H1 (cell line): Measurements from ENCODE around the gene ZSWIM6. TPM values are rescaled to one million over a fixed set of nuclear protein-coding genes. Genes with fewer than 3 reads are reported as not detected.

Experiments
- CTCF ChIA-PET: fragments of 300-600 bp; sonication (Branson Sonifier 250); formaldehyde crosslinking; loops from one replicate; lab custom pipeline; 2021; ENCODE audit not compliant: partially characterized antibody; lab: Charles Lee
- POLR2A ChIA-PET: fragments of 300-600 bp; sonication (Branson Sonifier 250); formaldehyde crosslinking; loops from one replicate; lab custom pipeline; 2021; ENCODE audit warnings: inconsistent platforms; ENCODE audit not compliant: partially characterized antibody; lab: Charles Lee
- DNase-seq, 2 experiments: peaks; one replicate each; pipeline versions ENCODE4 v3.0.0 to v3.0.0-alpha.2; 2010 to 2022; ENCODE audit warnings: low spot score in 2 of 2, low read depth in 1 of 2, mixed read lengths in 1 of 2
- FAIRE-seq: peaks from 2 replicates; lab custom pipeline; 2011; peaks lifted over from hg19 to GRCh38; lab: Jason Lieb, UNC
- H2AFZ ChIP-seq: 2 replicates; pipeline ENCODE4 v1.8.1; 2012; ENCODE audit warnings: low read length, inconsistent platforms
- H2AK5ac ChIP-seq: 2 replicates; pipeline ENCODE4 v1.6.1; 2013; ENCODE audit warnings: low read depth, low read length
- H2BK120ac ChIP-seq: replicated peaks from 2 replicates; pipeline ENCODE3; 2013; ENCODE audit warnings: low read depth, low read length, inconsistent platforms
- H2BK12ac ChIP-seq: 2 replicates; pipeline ENCODE4 v1.6.1; 2013; ENCODE audit warnings: low read depth, low read length
- H2BK15ac ChIP-seq: 2 replicates; pipeline ENCODE4 v1.6.1; 2013; ENCODE audit warnings: low read length
- H2BK20ac ChIP-seq: 2 replicates; pipeline ENCODE4 v1.6.1; 2013; ENCODE audit warnings: low read length
- H2BK5ac ChIP-seq: 2 replicates; pipeline ENCODE4 v1.6.1; 2013; ENCODE audit warnings: low read depth, low read length
- H3K14ac ChIP-seq: 2 replicates; pipeline ENCODE4 v1.6.1; 2013; ENCODE audit warnings: inconsistent platforms; ENCODE audit not compliant: insufficient read length
- H3K18ac ChIP-seq: 2 replicates; pipeline ENCODE4 v1.6.1; 2013; ENCODE audit warnings: low read length; ENCODE audit errors: extremely low read depth
- H3K23ac ChIP-seq: 2 replicates; pipeline ENCODE4 v1.6.1; 2013; ENCODE audit warnings: inconsistent platforms; ENCODE audit not compliant: insufficient read length
- H3K23me2 ChIP-seq: 2 replicates; pipeline ENCODE4 v1.6.1; 2013; ENCODE audit warnings: low read depth, low read length
- H3K27ac ChIP-seq: 2 replicates; pipeline ENCODE4 v1.6.1; 2011; ENCODE audit warnings: low read depth, low read length, inconsistent platforms
- H3K27me3 ChIP-seq, 4 experiments: replicated peaks in 1 of 4; 1 replicate in 1 of 4; 2 replicates in 3 of 4; pipeline versions ENCODE4 v1.6.1 to v1.8.1; 2011 to 2013; ENCODE audit warnings: low read length in 3 of 4, mild to moderate bottlenecking in 3 of 4, inconsistent platforms in 2 of 4, mixed read lengths in 2 of 4, moderate library complexity in 1 of 4; ENCODE audit not compliant: control insufficient read depth in 3 of 4, insufficient read depth in 3 of 4; ENCODE audit errors: extremely low read depth in 1 of 4
- H3K36me3 ChIP-seq, 4 experiments: 2 replicates each; pipeline versions ENCODE4 v1.6.1 to v1.8.1; 2011 to 2013; ENCODE audit warnings: mild to moderate bottlenecking in 4 of 4, low read length in 3 of 4, moderate library complexity in 2 of 4, control low read depth in 1 of 4, inconsistent platforms in 1 of 4; ENCODE audit not compliant: insufficient read depth in 4 of 4, control insufficient read depth in 2 of 4
- H3K4ac ChIP-seq: replicated peaks from 2 replicates; pipeline ENCODE3; 2013; ENCODE audit warnings: low read length, low read depth, mixed read lengths, inconsistent platforms; ENCODE audit not compliant: insufficient read length
- H3K4me1 ChIP-seq, 4 experiments: replicated peaks in 1 of 4; 1 replicate in 1 of 4; 2 replicates in 3 of 4; pipeline versions ENCODE4 v1.6.1 to v1.8.1; 2011 to 2013; ENCODE audit warnings: low read length in 3 of 4, inconsistent platforms in 2 of 4, mixed read lengths in 1 of 4; ENCODE audit not compliant: insufficient read depth in 4 of 4, control insufficient read depth in 3 of 4
- H3K4me2 ChIP-seq, 2 experiments: 2 replicates each; pipeline versions ENCODE4 v1.6.1 to v1.8.1; 2011 to 2013; ENCODE audit warnings: low read depth in 2 of 2, low read length in 2 of 2, control low read depth in 1 of 2, inconsistent platforms in 1 of 2, mild to moderate bottlenecking in 1 of 2; ENCODE audit not compliant: insufficient read depth in 1 of 2
- H3K4me3 ChIP-seq, 4 experiments: fragments of 200-600, 300-600 bp in 1 of 4; sonication (generic), shearing (Covaris generic), sonication (Bioruptor Twin) in 1 of 4; 2 replicates each; pipeline versions ENCODE4 v1.5.1 to v1.8.1; 2011 to 2016; ENCODE audit warnings: low read length in 4 of 4, low read depth in 3 of 4, control low read depth in 2 of 4, inconsistent platforms in 2 of 4, mild to moderate bottlenecking in 2 of 4, mixed read lengths in 1 of 4, moderate library complexity in 1 of 4; ENCODE audit not compliant: insufficient read depth in 2 of 4; ENCODE audit errors: extremely low read depth in 1 of 4
- H3K56ac ChIP-seq: replicated peaks from 2 replicates; pipeline ENCODE3; 2013; ENCODE audit warnings: low read depth, mild to moderate bottlenecking, mixed read lengths, low read length, inconsistent platforms; ENCODE audit not compliant: insufficient read length
- H3K79me1 ChIP-seq: 2 replicates; pipeline ENCODE4 v1.6.1; 2013; ENCODE audit warnings: low read depth, low read length, control low read depth
- H3K79me2 ChIP-seq, 2 experiments: 2 replicates each; pipeline versions ENCODE4 v1.6.1 to v1.8.1; 2012 to 2013; ENCODE audit warnings: low read length in 2 of 2, mild to moderate bottlenecking in 2 of 2, inconsistent platforms in 1 of 2; ENCODE audit not compliant: insufficient read depth in 2 of 2, control insufficient read depth in 1 of 2
- H3K9ac ChIP-seq, 4 experiments: replicated peaks in 1 of 4; 1 replicate in 1 of 4; 2 replicates in 3 of 4; pipeline versions ENCODE4 v1.6.1 to v1.8.1; 2011 to 2013; ENCODE audit warnings: low read depth in 3 of 4, low read length in 3 of 4, control low read depth in 2 of 4, mild to moderate bottlenecking in 2 of 4, moderate library complexity in 2 of 4, inconsistent platforms in 1 of 4; ENCODE audit errors: extremely low read depth in 1 of 4
- H3K9me3 ChIP-seq, 2 experiments: 2 replicates each; pipeline versions ENCODE4 v1.6.1 to v1.8.1; 2012 to 2013; ENCODE audit warnings: mild to moderate bottlenecking in 2 of 2, moderate library complexity in 2 of 2, control low read depth in 1 of 2, inconsistent platforms in 1 of 2, low read depth in 1 of 2, low read length in 1 of 2, mixed read lengths in 1 of 2; ENCODE audit not compliant: insufficient read depth in 2 of 2
- H4K20me1 ChIP-seq, 2 experiments: replicated peaks in 1 of 2; 2 replicates each; pipeline versions ENCODE3 to v1.8.1; 2011 to 2013; ENCODE audit warnings: inconsistent platforms in 2 of 2, low read length in 2 of 2, mild to moderate bottlenecking in 1 of 2; ENCODE audit not compliant: insufficient read depth in 2 of 2, control insufficient read depth in 1 of 2
- H4K5ac ChIP-seq: 2 replicates; pipeline ENCODE4 v1.6.1; 2013; ENCODE audit warnings: low read length, low read depth, mixed read lengths, inconsistent platforms; ENCODE audit not compliant: insufficient read length
- H4K8ac ChIP-seq: 2 replicates; pipeline ENCODE4 v1.8.0; 2013; ENCODE audit warnings: mild to moderate bottlenecking, moderate library complexity, low read length, inconsistent platforms; ENCODE audit not compliant: insufficient read depth; ENCODE audit errors: extremely low read depth
- H4K91ac ChIP-seq: replicated peaks from 2 replicates; pipeline ENCODE3; 2013; ENCODE audit warnings: low read length, mixed read lengths, inconsistent platforms; ENCODE audit not compliant: insufficient read length
- BRCA1 ChIP-seq: IDR thresholded peaks from 2 replicates; pipeline ENCODE4 v1.6.1; 2012; ENCODE audit warnings: low read depth, low read length, improper control_type of control experiment
- CHD1 ChIP-seq: IDR thresholded peaks from 2 replicates; pipeline ENCODE4 v1.6.1; 2012; ENCODE audit warnings: low read depth, low read length, improper control_type of control experiment
- CTCF ChIP-seq, 3 experiments: IDR thresholded peaks; 1 replicate in 2 of 3; 2 replicates in 1 of 3; pipeline versions ENCODE4 v1.5.1 to v1.6.1; 2011; ENCODE audit warnings: low read length in 3 of 3, mild to moderate bottlenecking in 3 of 3, inconsistent platforms in 2 of 3, low read depth in 1 of 3, moderate library complexity in 1 of 3; ENCODE audit not compliant: insufficient read depth in 1 of 3; ENCODE audit errors: control extremely low read depth in 1 of 3
- GTF2F1 ChIP-seq: IDR thresholded peaks from 2 replicates; pipeline ENCODE4 v1.6.1; 2012; ENCODE audit warnings: low read depth, low read length, improper control_type of control experiment, borderline replicate concordance
- JUN ChIP-seq: IDR thresholded peaks from 2 replicates; pipeline ENCODE4 v1.6.1; 2011; ENCODE audit warnings: low read depth, mild to moderate bottlenecking, improper control_type of control experiment, low read length
- KDM1A ChIP-seq: fragments of 200-600, 300-600 bp; sonication (generic); IDR thresholded peaks from 2 replicates; pipeline ENCODE4 v1.7.1; 2016; ENCODE audit warnings: mild to moderate bottlenecking, low read length, borderline replicate concordance
- KDM5A ChIP-seq: fragments of 200-600 bp; IDR thresholded peaks from 2 replicates; pipeline ENCODE4 v1.7.1; 2012; ENCODE audit warnings: mild to moderate bottlenecking, low read length, inconsistent platforms, mixed read lengths
- PHF8 ChIP-seq: fragments of 200-600 bp; sonication (generic); conservative IDR thresholded peaks from 2 replicates; pipeline ENCODE4 v1.7.1; 2012; ENCODE audit warnings: low read depth, mild to moderate bottlenecking, inconsistent platforms, low read length, moderate library complexity
- POLR2A ChIP-seq, 2 experiments: IDR thresholded peaks; 1 replicate in 1 of 2; 2 replicates in 1 of 2; pipeline ENCODE4 v1.6.1; 2011; ENCODE audit warnings: low read depth in 2 of 2, low read length in 2 of 2, mild to moderate bottlenecking in 2 of 2; ENCODE audit errors: control extremely low read depth in 1 of 2
- RNF2 ChIP-seq: fragments of 200-900, 300-1000 bp; sonication (generic); IDR thresholded peaks from 2 replicates; pipeline ENCODE4 v1.7.1; 2016; ENCODE audit warnings: borderline replicate concordance, low read depth, mild to moderate bottlenecking, antibody characterized with exemption, low read length; ENCODE audit not compliant: poor library complexity, severe bottlenecking; ENCODE audit errors: missing control alignments
- TEAD4 ChIP-seq: IDR thresholded peaks from 2 replicates; pipeline ENCODE4 v1.6.1; 2012; ENCODE audit warnings: low read depth, low read length, inconsistent platforms, mixed read lengths
- WGBS, 2 experiments: shearing (Covaris generic) in 1 of 2; methylation state at CpG; one replicate each; pipeline versions ENCODE4 v1.1.6 to v1.1.7; 2013 to 2015; ENCODE audit warnings: low lambda C conversion rate in 2 of 2, mixed read lengths in 2 of 2, inconsistent platforms in 1 of 2, low coverage in 1 of 2, missing lambda C conversion rate in 1 of 2; ENCODE audit not compliant: insufficient replicate concordance in 2 of 2, insufficient coverage in 1 of 2, insufficient read length in 1 of 2; ENCODE audit errors: extremely low coverage in 1 of 2, missing lambda C conversion rate in 1 of 2; 5-methylcytosine and 5-hydroxymethylcytosine counted together
- polyA plus RNA-seq, 7 experiments: library from polyadenylated mRNA; depleted of rRNA in 3 of 7; stranded (reverse) in 5 of 7; unstranded in 2 of 7; fragments of >200 nt in 5 of 7; fragments of 200-250 nt in 2 of 7; gene quantifications; 1 replicate in 5 of 7; 2 replicates in 1 of 7; 4 replicates in 1 of 7; pipeline versions ENCODE4 v1.2.1 to v1.2.3, GENCODE V29; 2011 to 2013; ENCODE audit warnings: missing spikeins in 2 of 7, mixed read lengths in 2 of 7
- total RNA-seq: library from RNA; stranded (reverse); fragmentation: NEBNext Ultra II Directional; extraction: Animal tissue kit (Norgen Biotek cat#: 25700); gene quantifications from 2 replicates; pipeline ENCODE4 v1.2.1, GENCODE V29; 2021

Gene ZSWIM6
- total and polyA plus RNA-seq, 2 of the 8 experiments (the other 6 are each of a cell fraction or from before 2014, with no cell fraction given), result 7.9 to 12.4 TPM

GRCh38 chr5:61287474-61287873 is 44.6 kb upstream of the ZSWIM6 start:
- Histone ChIP-seq H3K4me1 (peaks cover 0 to 3% (median 0%) of the 10 kb centered on the region in 4 experiments; a peak in 1 of 7 replicates), H3K27me3 (no peaks in the 10 kb centered on the region), H3K18ac (no peak overlapping the region), H2AK5ac (no peak overlapping the region), H4K91ac (no peak overlapping the region), H4K20me1 (no peaks in the 10 kb centered on the region), H4K5ac (no peak overlapping the region), H3K79me1 (no peaks in the 10 kb centered on the region), H3K4me3 (no peak overlapping the region), H3K79me2 (no peaks in the 10 kb centered on the region), H3K23ac (no peak overlapping the region), H3K4ac (no peak overlapping the region), H3K14ac (no peak overlapping the region), H3K23me2 (no peaks in the 10 kb centered on the region), H2AFZ (no peak overlapping the region), H3K27ac (no peak overlapping the region), H3K56ac (no peak overlapping the region), H2BK120ac (no peak overlapping the region), H3K9me3 (no peaks in the 10 kb centered on the region), H3K9ac (no peak overlapping the region), H4K8ac (no peak overlapping the region), H2BK20ac (no peak overlapping the region), H3K36me3 (no peaks in the 10 kb centered on the region), H2BK5ac (no peak overlapping the region), H2BK12ac (no peak overlapping the region), H3K4me2 (no peak overlapping the region), H2BK15ac (no peak overlapping the region)
- POLR2A ChIA-PET, result no interaction called here
- FAIRE-seq (no peak), DNase-seq (no peak)
- CTCF ChIA-PET, result interaction anchor here (0.6 to 2.1 kb wide), 2 partner anchors 16 to 262 kb away, joined by 3 to 11 read pairs; no protein-coding TSS in a partner anchor
- no peak for TF ChIP-seq POLR2A (IDR thresholded peaks at IDR 0.05; ENCODE audit: control extremely low read depth in 1 of 2, low read depth in 2 of 2, low read length in 2 of 2)
- no peak for TF ChIP-seq PHF8
- no peak for TF ChIP-seq BRCA1
- TF ChIP-seq TEAD4, result no peak
- TF ChIP-seq CTCF (IDR thresholded peaks at IDR 0.05; ENCODE audit: control extremely low read depth in 1 of 3, insufficient read depth in 1 of 3, low read depth in 1 of 3, low read length in 3 of 3), result no peak
- TF ChIP-seq KDM1A, result no peak
- no peak for TF ChIP-seq RNF2
- no peak for TF ChIP-seq JUN
- no peak for TF ChIP-seq GTF2F1
- TF ChIP-seq CHD1, result no peak
- TF ChIP-seq KDM5A, result no peak
- 95% methylated on average over 3 of the region's 3 CpGs; no CpG with 5 or more reads in 1 of the 2 experiments for WGBS, 2 experiments
